Epithelial cell of prostate (primary cell): Measurements from ENCODE around the gene LBP.
"Not testable (repeated sequence)": the region's sequence is repeated elsewhere in the genome, so short reads cannot be mapped to it uniquely, and the experiment has no call there.

Experiments
- DNase-seq: peaks from one replicate; pipeline ENCODE4 v3.0.0-alpha.2; 2011; ENCODE audit warnings: low read depth, low spot score
- H3K27ac ChIP-seq: fragments of 450-650 bp; 2 replicates; pipeline ENCODE4 v1.5.1; 2017; ENCODE audit warnings: mild to moderate bottlenecking

The LBP gene

GRCh38 chr20:38346247-38346651, at the start of gene LBP:
Gene LBP, plus strand, starts transcription at chr20:38346482. Its CDS starts 35 bp downstream, at chr20:38346517.
- no peak for DNase-seq
- H3K27ac ChIP-seq, result no peak within 1 kb of the TSS

- H3K27ac ChIP-seq, result no peak overlapping the region
Observed at GRCh38 chr20:38297916-38298674, 48.2 kb upstream of the LBP start.

GRCh38 chr20:38298768-38299288, 47.5 kb upstream of the LBP start:
- H3K27ac ChIP-seq, result peak overlapping the region; percentile 1
- DNase-seq, result no peak

More at GRCh38 chr20:38297916-38298674, 48.2 kb upstream of the LBP start:
- no peak for DNase-seq

- no peak overlapping the region for H3K27ac ChIP-seq
- no peak for DNase-seq
Observed at GRCh38 chr20:38299963-38300362, 46.3 kb upstream of the LBP start.

- H3K27ac ChIP-seq, result no peak overlapping the region
- no peak for DNase-seq
Observed at GRCh38 chr20:38300438-38300837, 45.8 kb upstream of the LBP start.

- DNase-seq, result no peak
- no peak overlapping the region for H3K27ac ChIP-seq
Observed at GRCh38 chr20:38301309-38301708, 45.0 kb upstream of the LBP start.

GRCh38 chr20:38302786-38303185, 43.5 kb upstream of the LBP start:
- no peak overlapping the region for H3K27ac ChIP-seq
- DNase-seq, result no peak

GRCh38 chr20:38303908-38304379, 42.3 kb upstream of the LBP start, which contains the start of gene BPI:
Gene BPI, plus strand, starts transcription at chr20:38304156. Its CDS starts 68 bp downstream, at chr20:38304224.
- DNase-seq, result no peak

GRCh38 chr20:38304845-38305447, 41.3 kb upstream of the LBP start:
- DNase-seq, result no peak
- H3K27ac ChIP-seq, result no peak overlapping the region

More at GRCh38 chr20:38303908-38304379, 42.3 kb upstream of the LBP start, which contains the start of gene BPI:
- no peak within 1 kb of the TSS for H3K27ac ChIP-seq

- H3K27ac ChIP-seq, result no peak overlapping the region
- DNase-seq, result no peak
Observed at GRCh38 chr20:38305541-38305940, 40.7 kb upstream of the LBP start.

GRCh38 chr20:38306379-38306778, 39.9 kb upstream of the LBP start:
- no peak overlapping the region for H3K27ac ChIP-seq

GRCh38 chr20:38307371-38308046, 38.8 kb upstream of the LBP start:
- no peak overlapping the region for H3K27ac ChIP-seq
- no peak for DNase-seq

More at GRCh38 chr20:38306379-38306778, 39.9 kb upstream of the LBP start:
- DNase-seq, result no peak

GRCh38 chr20:38308047-38308438, 38.2 kb upstream of the LBP start:
- H3K27ac ChIP-seq, result no peak overlapping the region
- DNase-seq, result no peak

GRCh38 chr20:38308447-38308846, 37.8 kb upstream of the LBP start:
- DNase-seq, result no peak
- H3K27ac ChIP-seq, result no peak overlapping the region

GRCh38 chr20:38311091-38311490, 35.2 kb upstream of the LBP start:
- DNase-seq, result no peak
- H3K27ac ChIP-seq, result no peak overlapping the region

- H3K27ac ChIP-seq, result no peak overlapping the region
Observed at GRCh38 chr20:38311491-38311890, 34.8 kb upstream of the LBP start.

GRCh38 chr20:38313676-38314075, 32.6 kb upstream of the LBP start:
- no peak overlapping the region for H3K27ac ChIP-seq
- DNase-seq, result no peak

More at GRCh38 chr20:38311491-38311890, 34.8 kb upstream of the LBP start:
- DNase-seq, result no peak

GRCh38 chr20:38314350-38314749, 31.9 kb upstream of the LBP start:
- not testable (repeated sequence) for DNase-seq, H3K27ac ChIP-seq

GRCh38 chr20:38315290-38315966, 30.9 kb upstream of the LBP start:
- no peak for DNase-seq
- no peak overlapping the region for H3K27ac ChIP-seq

- no peak for DNase-seq
- H3K27ac ChIP-seq, result no peak overlapping the region
Observed at GRCh38 chr20:38316341-38316740, 29.9 kb upstream of the LBP start.
